B cell (primary cell): ENCODE results near the gene FHIP1A. TPM values are rescaled to one million over a fixed set of nuclear protein-coding genes. Genes with fewer than 3 reads are reported as not detected.

Experiments
- ATAC-seq: fragments of 200-7000 bp; cut with Tn5 transposase; one replicate; pipeline ENCODE4 v1.10.0; 2021; ENCODE audit warnings: low read depth, mild to moderate bottlenecking, moderate number of reproducible peaks, moderate library complexity
- CTCF ChIA-PET: fragments of 350-600 bp; sonication (Branson Sonifier 250); formaldehyde crosslinking; loops from one replicate; lab custom pipeline; 2021; ENCODE audit warnings: antibody characterized with exemption, inconsistent platforms; lab: Charles Lee
- POLR2A ChIA-PET: fragments of 350-600 bp; sonication (Branson Sonifier 250); formaldehyde crosslinking; loops from one replicate; lab custom pipeline; 2021; ENCODE audit warnings: antibody characterized with exemption; lab: Charles Lee
- DNase-seq: peaks from one replicate; pipeline ENCODE4 v3.0.0; 2013
- H2AFZ ChIP-seq: 2 replicates; pipeline ENCODE4 v1.6.1; 2012; ENCODE audit warnings: mild to moderate bottlenecking, low read depth, low read length; ENCODE audit not compliant: insufficient read depth, poor library complexity, severe bottlenecking
- H3K27ac ChIP-seq, 2 donors: 1 replicate in 1 of 2; 2 replicates in 1 of 2; pipeline ENCODE4 v1.5.1; 2012 to 2013; ENCODE audit warnings: low read length in 2 of 2, mild to moderate bottlenecking in 2 of 2, moderate library complexity in 1 of 2
- H3K27me3 ChIP-seq, 4 experiments: fragments of 200-600 bp in 1 of 4; sonication (generic) in 1 of 4; replicated peaks in 1 of 4; 1 replicate in 2 of 4; 2 replicates in 2 of 4; pipeline versions ENCODE4 v1.6.1 to v1.7.0; 2013 to 2016; ENCODE audit warnings: low read length in 3 of 4, mild to moderate bottlenecking in 2 of 4, mixed read lengths in 1 of 4, moderate library complexity in 1 of 4; ENCODE audit not compliant: insufficient read depth in 4 of 4, control insufficient read depth in 3 of 4; ENCODE audit errors: control extremely low read depth in 1 of 4
- H3K36me3 ChIP-seq, 2 experiments: replicated peaks in 1 of 2; 1 replicate in 1 of 2; 2 replicates in 1 of 2; pipeline versions ENCODE4 v1.6.1 to v1.7.1; 2013; ENCODE audit warnings: low read length in 1 of 2; ENCODE audit not compliant: insufficient read depth in 2 of 2, control insufficient read depth in 1 of 2; ENCODE audit errors: control extremely low read depth in 1 of 2, extremely low read depth in 1 of 2
- H3K4me1 ChIP-seq, 2 donors: fragments of 200-600 bp in 1 of 2; sonication (generic) in 1 of 2; 1 replicate in 1 of 2; 2 replicates in 1 of 2; pipeline versions ENCODE4 v1.5.1 to v1.6.1; 2013 to 2017; ENCODE audit warnings: low read length in 2 of 2; ENCODE audit not compliant: control insufficient read depth in 2 of 2, insufficient read depth in 2 of 2
- H3K4me2 ChIP-seq: replicated peaks from 2 replicates; pipeline ENCODE3; 2012; ENCODE audit warnings: mild to moderate bottlenecking, low read depth, low read length; ENCODE audit not compliant: poor library complexity, severe bottlenecking
- H3K4me3 ChIP-seq, 5 experiments: fragments of 200-600 bp in 1 of 5; sonication (generic) in 1 of 5; 1 replicate in 3 of 5; 2 replicates in 2 of 5; pipeline versions ENCODE4 v1.5.1 to v1.7.0; 2011 to 2016; ENCODE audit warnings: low read length in 4 of 5, mild to moderate bottlenecking in 4 of 5, low read depth in 2 of 5, control low read depth in 1 of 5, moderate library complexity in 1 of 5; ENCODE audit not compliant: insufficient read depth in 1 of 5; ENCODE audit errors: control extremely low read depth in 1 of 5, extremely low read depth in 1 of 5
- H3K79me2 ChIP-seq: fragments of 200-600 bp; sonication (generic); one replicate; pipeline ENCODE4 v1.6.0; 2016; ENCODE audit warnings: low read length; ENCODE audit not compliant: control insufficient read depth, insufficient read depth
- H3K9ac ChIP-seq: fragments of 200-600 bp; sonication (generic); 2 replicates; pipeline ENCODE4 v1.6.1; 2017; ENCODE audit warnings: mild to moderate bottlenecking, low read length, moderate library complexity
- H3K9me3 ChIP-seq, 3 donors: one replicate each; pipeline versions ENCODE4 v1.6.1 to v1.7.1; 2013; ENCODE audit warnings: low read length in 2 of 3; ENCODE audit not compliant: control insufficient read depth in 2 of 3, insufficient read depth in 1 of 3; ENCODE audit errors: control extremely low read depth in 1 of 3
- H4K20me1 ChIP-seq: 2 replicates; pipeline ENCODE4 v1.6.0; 2012; ENCODE audit warnings: mild to moderate bottlenecking, low read length; ENCODE audit not compliant: insufficient read depth, control insufficient read depth, poor library complexity, severe bottlenecking
- H3K27ac Mint-ChIP-seq: one replicate; pipeline ENCODE4 v1.8.0; 2021; ENCODE audit warnings: mixed read lengths
- H3K27me3 Mint-ChIP-seq: one replicate; pipeline ENCODE4 v1.8.0; 2021; ENCODE audit warnings: mixed read lengths
- H3K4me1 Mint-ChIP-seq: one replicate; pipeline ENCODE4 v1.8.0; 2021; ENCODE audit warnings: mixed read lengths
- H3K4me3 Mint-ChIP-seq: one replicate; pipeline ENCODE4 v1.8.0; 2021; ENCODE audit warnings: mixed read lengths
- H3K9me3 Mint-ChIP-seq: one replicate; pipeline ENCODE4 v1.8.0; 2022; ENCODE audit warnings: mixed read lengths; ENCODE audit not compliant: insufficient read depth
- EZH2 ChIP-seq: IDR thresholded peaks from 2 replicates; pipeline ENCODE4 v1.6.1; 2012; ENCODE audit warnings: borderline replicate concordance, low read depth, mild to moderate bottlenecking, moderate library complexity, low read length; ENCODE audit not compliant: insufficient read depth, poor library complexity, severe bottlenecking
- WGBS: methylation state at CpG from one replicate; pipeline ENCODE4 v1.1.5; 2013; ENCODE audit warnings: missing lambda C conversion rate; ENCODE audit not compliant: insufficient coverage; 5-methylcytosine and 5-hydroxymethylcytosine counted together
- intact Hi-C: fragments of 100-400 bp; cut with micrococcal nuclease; formaldehyde crosslinking; loops from one replicate; pipeline ENCODE4 v1.10.0; 2022
- polyA plus RNA-seq: library from polyadenylated mRNA; depleted of rRNA; stranded (reverse); fragments of >200 nt; gene quantifications from 2 replicates; pipeline ENCODE4 v1.2.3, GENCODE V29; 2012
- total RNA-seq, 2 donors: library from RNA; stranded (reverse); fragments of 120-200 nt in 1 of 2; gene quantifications; 1 replicate in 1 of 2; 2 replicates in 1 of 2; pipeline versions ENCODE4 v1.2.3 to v1.2.4, GENCODE V29; 2013 to 2022
- TF ChIP-seq, protein P1 (sequence below): fragments of 200-600 bp; IDR thresholded peaks from one replicate; pipeline ENCODE4 v1.8.0; 2022; ENCODE audit warnings: antibody characterized with exemption, mild to moderate bottlenecking

The FHIP1A gene
- total and polyA plus RNA-seq, 2 donors (not counting 1 experiment from before 2014, with no cell fraction given), result 0.03 to 0.76 TPM

GRCh38 chr4:151361126-151361525 lies 47.9 kb upstream of the FHIP1A start:
- Mint-ChIP-seq H3K27ac (no peak overlapping the region), H3K4me1 (no peaks in the 10 kb centered on the region), H3K4me3 (no peak overlapping the region), H3K27me3 (peaks cover 17% of the 10 kb centered on the region), H3K9me3 (no peaks in the 10 kb centered on the region)
- Histone ChIP-seq H3K9me3 (no peaks in the 10 kb centered on the region), H3K79me2 (no peaks in the 10 kb centered on the region), H3K9ac (no peak overlapping the region), H2AFZ (no peak overlapping the region), H3K4me1 (no peaks in the 10 kb centered on the region), H3K27me3 (peaks cover 0 to 2% (median 0%) of the 10 kb centered on the region in 4 experiments), H3K27ac (no peak overlapping the region), H3K4me2 (no peak overlapping the region), H3K36me3 (no peaks in the 10 kb centered on the region), H3K4me3 (no peak overlapping the region), H4K20me1 (no peaks in the 10 kb centered on the region)
- 100% methylated on average over 1 of the region's 2 CpGs for WGBS
- ChIA-PET CTCF (no interaction called here), POLR2A (no interaction called here)
- DNase-seq, result no peak
- intact Hi-C loops, result no loop called here
- no peak for ATAC-seq
- no peak for TF ChIP-seq EZH2

DNA sequence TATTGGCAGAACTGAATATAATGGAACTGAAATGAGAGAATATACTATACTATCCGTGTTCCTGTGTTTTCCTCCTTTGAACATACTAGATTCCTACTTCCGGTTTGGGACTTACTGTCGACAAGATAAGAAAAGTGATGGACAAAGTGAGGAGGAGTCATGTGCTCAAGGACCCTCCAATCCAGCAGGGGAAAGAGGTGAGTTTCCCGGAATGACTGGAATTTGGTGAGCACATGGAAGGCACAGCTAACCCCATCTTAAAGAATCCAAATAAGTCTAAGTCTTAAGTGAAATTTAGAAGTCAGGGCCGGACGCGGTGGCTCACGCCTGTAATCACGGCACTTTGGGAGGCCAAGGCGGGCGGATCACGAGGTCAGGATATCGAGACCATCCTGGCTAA lies 47.0 kb upstream of the FHIP1A start:
- no peaks in the 10 kb centered on the region for H3K36me3 ChIP-seq

More for the DNA sequence above, 47.0 kb upstream of the FHIP1A start:
- no peak overlapping the region for H3K27ac Mint-ChIP-seq
- H3K4me3 Mint-ChIP-seq, result no peak overlapping the region
- Histone ChIP-seq H3K4me1 (no peaks in the 10 kb centered on the region), H4K20me1 (no peaks in the 10 kb centered on the region), H3K9me3 (no peaks in the 10 kb centered on the region), H3K79me2 (no peaks in the 10 kb centered on the region), H3K27ac (no peak overlapping the region), H2AFZ (no peak overlapping the region), H3K27me3 (peaks cover 0 to 2% (median 0%) of the 10 kb centered on the region in 4 experiments), H3K9ac (no peak overlapping the region), H3K4me2 (no peak overlapping the region), H3K4me3 (no peak overlapping the region)
- 94% methylated on average over 9 of the region's 13 CpGs for WGBS
- POLR2A ChIA-PET, result no interaction called here
- DNase-seq, result no peak
- no peaks in the 10 kb centered on the region for H3K9me3 Mint-ChIP-seq
- CTCF ChIA-PET, result no interaction called here
- no peaks in the 10 kb centered on the region for H3K4me1 Mint-ChIP-seq
- intact Hi-C loops, result no loop called here
- TF ChIP-seq EZH2, result no peak
- TF ChIP-seq, protein P1, sequence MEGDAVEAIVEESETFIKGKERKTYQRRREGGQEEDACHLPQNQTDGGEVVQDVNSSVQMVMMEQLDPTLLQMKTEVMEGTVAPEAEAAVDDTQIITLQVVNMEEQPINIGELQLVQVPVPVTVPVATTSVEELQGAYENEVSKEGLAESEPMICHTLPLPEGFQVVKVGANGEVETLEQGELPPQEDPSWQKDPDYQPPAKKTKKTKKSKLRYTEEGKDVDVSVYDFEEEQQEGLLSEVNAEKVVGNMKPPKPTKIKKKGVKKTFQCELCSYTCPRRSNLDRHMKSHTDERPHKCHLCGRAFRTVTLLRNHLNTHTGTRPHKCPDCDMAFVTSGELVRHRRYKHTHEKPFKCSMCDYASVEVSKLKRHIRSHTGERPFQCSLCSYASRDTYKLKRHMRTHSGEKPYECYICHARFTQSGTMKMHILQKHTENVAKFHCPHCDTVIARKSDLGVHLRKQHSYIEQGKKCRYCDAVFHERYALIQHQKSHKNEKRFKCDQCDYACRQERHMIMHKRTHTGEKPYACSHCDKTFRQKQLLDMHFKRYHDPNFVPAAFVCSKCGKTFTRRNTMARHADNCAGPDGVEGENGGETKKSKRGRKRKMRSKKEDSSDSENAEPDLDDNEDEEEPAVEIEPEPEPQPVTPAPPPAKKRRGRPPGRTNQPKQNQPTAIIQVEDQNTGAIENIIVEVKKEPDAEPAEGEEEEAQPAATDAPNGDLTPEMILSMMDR, result no peak
- ATAC-seq, result no peak
- peaks cover 17% of the 10 kb centered on the region for H3K27me3 Mint-ChIP-seq
